Mononuclear cell (primary cell): Measurements from ENCODE around the gene DPP10. TPM values are rescaled to one million over a fixed set of nuclear protein-coding genes. Genes with fewer than 3 reads are reported as not detected.

ENCODE experiments used
- H3K27me3 ChIP-seq: 2 replicates; pipeline ENCODE4 v1.6.0; 2011; ENCODE audit warnings: low read length, control low read depth; ENCODE audit not compliant: insufficient read depth
- H3K4me1 ChIP-seq: 2 replicates; pipeline ENCODE4 v1.5.1; 2011; ENCODE audit warnings: mild to moderate bottlenecking, low read length, control low read depth; ENCODE audit not compliant: insufficient read depth
- H3K4me3 ChIP-seq: 2 replicates; pipeline ENCODE4 v1.5.1; 2011; ENCODE audit warnings: mild to moderate bottlenecking, low read length, moderate library complexity
- H3K9me3 ChIP-seq: 2 replicates; pipeline ENCODE4 v1.5.1; 2011; ENCODE audit warnings: low read depth, mild to moderate bottlenecking, control low read depth, low read length
- total RNA-seq: library from RNA; depleted of rRNA; stranded (reverse); fragments of >200 nt; gene quantifications from one replicate; pipeline ENCODE4 v1.2.3, GENCODE V29; 2012

The DPP10 gene
- total RNA-seq, 1 donor = under 0.01 TPM

DNA sequence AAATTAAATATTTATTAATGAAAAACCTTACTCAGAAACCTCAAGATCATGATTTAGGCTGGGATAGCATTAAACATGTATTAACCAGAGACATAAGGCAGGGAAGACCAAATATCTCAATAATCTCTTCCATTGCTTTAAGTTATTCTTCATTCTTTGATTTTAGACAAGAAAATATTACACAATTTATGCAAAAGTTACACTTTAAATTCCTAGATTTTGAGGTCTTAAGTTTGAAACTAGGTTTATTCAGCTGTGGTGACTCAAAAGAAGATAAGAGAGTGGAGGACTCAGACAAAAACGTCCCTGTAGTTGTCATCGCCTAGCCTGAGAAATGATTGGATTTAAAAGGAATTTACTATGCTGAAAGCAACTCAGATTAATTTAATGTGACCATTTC lies 1110.3 kb downstream of the DPP10 start:
- Histone ChIP-seq H3K4me1 (no peaks in the 10 kb centered on the region), H3K27me3 (no peaks in the 10 kb centered on the region), H3K9me3 (peaks cover 2% of the 10 kb centered on the region), H3K4me3 (no peak overlapping the region)

GRCh38 chr2:115554153-115554552 lies 1111.7 kb downstream of the DPP10 start:
- Histone ChIP-seq H3K4me1 (no peaks in the 10 kb centered on the region), H3K4me3 (no peak overlapping the region), H3K9me3 (peaks cover 7% of the 10 kb centered on the region), H3K27me3 (no peaks in the 10 kb centered on the region)

GRCh38 chr2:115558725-115559124 lies 1116.3 kb downstream of the DPP10 start:
- Histone ChIP-seq H3K4me3 (no peak overlapping the region), H3K9me3 (peaks cover 7% of the 10 kb centered on the region), H3K27me3 (no peaks in the 10 kb centered on the region), H3K4me1 (no peaks in the 10 kb centered on the region)

DNA sequence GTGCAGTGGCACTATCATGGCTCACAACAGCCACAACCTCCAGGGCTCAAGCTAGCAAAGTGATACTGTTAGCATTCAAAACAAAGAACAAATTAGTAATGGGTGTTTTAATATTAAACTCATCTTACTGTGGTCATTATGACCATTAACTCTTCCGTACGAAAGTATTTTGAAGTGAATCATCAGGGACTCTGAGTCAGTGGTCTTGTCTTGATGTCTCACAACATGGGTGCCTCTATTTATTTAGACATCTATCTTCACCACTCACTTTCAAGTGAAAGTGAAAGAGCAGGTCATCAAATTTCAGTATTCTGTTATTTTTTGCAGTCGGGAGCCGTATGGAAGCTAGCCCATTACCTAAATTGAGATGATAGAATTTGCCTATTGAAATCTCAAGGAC lies 1118.2 kb downstream of the DPP10 start:
- Histone ChIP-seq H3K27me3 (no peaks in the 10 kb centered on the region), H3K4me3 (no peak overlapping the region), H3K4me1 (no peaks in the 10 kb centered on the region), H3K9me3 (peaks cover 7% of the 10 kb centered on the region)

GRCh38 chr2:115568643-115569042 lies 1126.2 kb downstream of the DPP10 start:
- Histone ChIP-seq H3K9me3 (peaks cover 5% of the 10 kb centered on the region), H3K4me3 (no peak overlapping the region), H3K27me3 (no peaks in the 10 kb centered on the region), H3K4me1 (no peaks in the 10 kb centered on the region)

GRCh38 chr2:115569547-115569946 lies 1127.1 kb downstream of the DPP10 start:
- Histone ChIP-seq H3K9me3 (peaks cover 5% of the 10 kb centered on the region), H3K27me3 (no peaks in the 10 kb centered on the region), H3K4me1 (no peaks in the 10 kb centered on the region), H3K4me3 (no peak overlapping the region)

DNA sequence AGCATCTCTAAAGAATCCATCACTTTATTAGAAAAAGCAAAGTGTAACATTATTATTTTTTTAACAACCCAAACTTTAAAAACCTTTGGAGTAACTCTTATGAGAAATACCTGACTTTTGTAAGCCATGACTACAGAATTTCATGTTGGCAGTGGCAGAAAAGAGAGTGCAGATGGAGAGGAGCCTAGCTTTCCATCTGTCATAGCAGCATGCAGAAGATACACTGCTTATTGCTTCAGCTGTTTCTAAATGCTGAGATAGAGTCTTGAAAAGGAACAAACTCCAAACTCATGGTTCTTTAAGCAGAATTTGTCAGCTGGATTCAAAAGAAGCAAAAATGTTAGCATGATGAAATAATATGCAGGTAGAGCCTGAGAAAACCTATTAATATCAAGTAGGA lies 1130.3 kb downstream of the DPP10 start:
- H3K27me3 ChIP-seq = no peaks in the 10 kb centered on the region
- H3K4me1 ChIP-seq = no peaks in the 10 kb centered on the region
- H3K9me3 ChIP-seq = peaks cover 5% of the 10 kb centered on the region
- no peak overlapping the region for H3K4me3 ChIP-seq

- no peaks in the 10 kb centered on the region for H3K4me1 ChIP-seq
- H3K27me3 ChIP-seq = no peaks in the 10 kb centered on the region
- no peak overlapping the region for H3K4me3 ChIP-seq
These were observed 1131.3 kb downstream of the DPP10 start for GRCh38 chr2:115573756-115574155.

GRCh38 chr2:115574667-115575066 lies 1132.2 kb downstream of the DPP10 start:
- Histone ChIP-seq H3K27me3 (no peaks in the 10 kb centered on the region), H3K4me1 (no peaks in the 10 kb centered on the region), H3K9me3 (no peaks in the 10 kb centered on the region), H3K4me3 (no peak overlapping the region)

More at GRCh38 chr2:115573756-115574155, 1131.3 kb downstream of the DPP10 start:
- H3K9me3 ChIP-seq = peaks cover 3% of the 10 kb centered on the region

DNA sequence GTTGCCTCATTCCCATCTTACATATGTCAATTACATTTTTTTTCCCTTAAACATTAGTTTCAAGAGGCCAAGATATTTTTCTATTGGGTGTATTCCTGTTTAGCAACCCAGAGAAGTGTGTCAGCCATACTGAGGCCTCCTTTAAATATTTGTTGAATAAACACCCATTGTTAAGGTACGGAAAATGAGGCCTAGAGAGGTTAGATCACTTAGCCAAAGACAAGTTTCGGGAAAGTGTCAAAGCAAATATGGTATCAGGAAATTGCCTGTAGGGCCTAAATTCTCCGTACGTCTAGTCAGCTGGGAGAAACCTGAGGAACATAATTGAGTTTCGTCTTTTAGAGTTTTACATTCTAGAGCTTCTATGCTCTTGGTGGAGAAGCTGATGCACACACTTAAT lies 1138.3 kb downstream of the DPP10 start:
- no peaks in the 10 kb centered on the region for H3K27me3 ChIP-seq
- no peaks in the 10 kb centered on the region for H3K9me3 ChIP-seq
- no peaks in the 10 kb centered on the region for H3K4me1 ChIP-seq
- H3K4me3 ChIP-seq = no peak overlapping the region

DNA sequence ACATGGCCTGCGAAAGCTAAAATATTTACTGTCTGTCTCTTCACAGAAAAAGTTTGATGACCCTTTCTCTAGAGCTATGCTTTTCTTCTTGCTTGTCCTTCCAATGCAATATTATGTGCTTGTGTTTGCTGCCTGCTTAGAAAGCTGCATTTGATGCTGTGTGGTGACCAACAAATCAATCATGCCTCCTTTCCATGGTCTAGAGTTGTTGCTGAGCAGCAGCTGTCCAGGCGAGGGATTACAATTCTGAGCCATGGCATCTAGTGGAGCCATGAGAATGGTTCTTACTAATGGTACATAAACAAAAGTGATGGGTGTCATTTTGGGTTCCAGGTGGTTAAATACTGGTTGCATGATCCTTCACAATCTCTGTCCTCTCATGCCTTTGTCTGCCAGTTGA lies 1142.1 kb downstream of the DPP10 start:
- H3K9me3 ChIP-seq = no peaks in the 10 kb centered on the region
- H3K4me1 ChIP-seq = no peaks in the 10 kb centered on the region
- no peak overlapping the region for H3K4me3 ChIP-seq
- H3K27me3 ChIP-seq = no peaks in the 10 kb centered on the region

GRCh38 chr2:115596659-115597375 lies 1154.4 kb downstream of the DPP10 start:
- Histone ChIP-seq H3K9me3 (peaks cover 5% of the 10 kb centered on the region), H3K4me3 (no peak overlapping the region), H3K27me3 (no peaks in the 10 kb centered on the region), H3K4me1 (no peaks in the 10 kb centered on the region)

DNA sequence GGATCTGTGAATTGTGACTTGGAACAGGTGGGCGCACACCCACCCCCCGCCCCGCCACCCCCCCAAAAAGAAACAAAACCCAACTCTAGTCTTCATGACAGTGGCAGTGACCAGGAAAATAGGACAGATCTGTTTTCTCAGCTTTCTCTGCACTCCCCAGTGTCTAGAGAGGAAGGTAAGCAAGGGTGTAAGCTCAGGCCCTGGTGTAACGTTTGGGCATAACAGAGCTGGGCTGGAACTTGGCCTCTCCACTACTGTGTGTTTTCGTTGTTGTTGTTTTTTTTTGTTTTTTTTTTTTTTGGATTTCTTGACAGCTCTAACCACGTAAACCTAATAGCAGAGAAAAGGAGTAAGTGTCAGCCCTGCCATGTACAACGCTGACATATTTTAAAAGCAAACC lies 1160.8 kb downstream of the DPP10 start:
- Histone ChIP-seq H3K9me3 (peaks cover 12% of the 10 kb centered on the region), H3K4me3 (no peak overlapping the region), H3K4me1 (no peaks in the 10 kb centered on the region), H3K27me3 (no peaks in the 10 kb centered on the region)

DNA sequence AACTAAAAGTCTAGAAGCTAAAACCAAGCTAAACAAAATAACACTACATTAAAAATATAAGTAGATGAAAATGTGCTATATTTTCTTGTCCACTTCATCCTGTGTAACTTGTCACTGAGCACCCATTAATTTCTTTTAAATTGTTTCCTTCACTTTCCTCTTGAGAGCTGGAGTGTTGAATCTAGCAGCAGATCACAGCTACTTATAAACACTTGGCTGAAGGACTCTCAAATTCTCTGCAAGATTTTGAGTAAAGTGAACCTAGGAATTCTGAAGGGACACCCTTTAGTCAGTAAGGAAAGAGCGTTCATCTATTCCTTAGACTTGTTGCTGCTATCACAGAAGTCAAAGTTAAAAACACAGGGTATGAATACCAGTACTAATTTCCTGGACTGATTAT lies 1163.9 kb downstream of the DPP10 start:
- H3K9me3 ChIP-seq = peaks cover 7% of the 10 kb centered on the region
- no peaks in the 10 kb centered on the region for H3K4me1 ChIP-seq
- H3K27me3 ChIP-seq = no peaks in the 10 kb centered on the region
- no peak overlapping the region for H3K4me3 ChIP-seq

GRCh38 chr2:115609978-115610377 lies 1167.5 kb downstream of the DPP10 start:
- H3K4me3 ChIP-seq = no peak overlapping the region
- no peaks in the 10 kb centered on the region for H3K27me3 ChIP-seq
- no peaks in the 10 kb centered on the region for H3K9me3 ChIP-seq

DNA sequence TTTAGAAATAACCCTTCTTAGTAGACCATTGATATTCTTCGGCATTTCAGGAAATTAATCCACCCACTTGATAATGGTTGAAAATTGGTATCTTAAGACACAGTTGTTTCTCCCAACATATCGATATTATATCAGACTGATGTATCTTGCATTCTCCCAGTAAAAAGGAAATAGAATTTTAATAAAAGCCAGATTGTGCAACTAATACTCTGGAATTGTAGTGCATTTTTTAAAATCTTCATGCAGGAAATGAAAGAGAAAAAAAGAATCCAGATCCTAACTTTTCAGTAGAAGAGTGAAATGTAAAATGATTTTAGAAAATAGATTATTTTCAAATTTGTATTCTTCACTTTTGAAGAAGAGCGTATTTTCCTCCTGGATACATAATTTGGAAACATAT lies 1168.4 kb downstream of the DPP10 start:
- Histone ChIP-seq H3K4me1 (no peaks in the 10 kb centered on the region), H3K9me3 (no peaks in the 10 kb centered on the region), H3K27me3 (no peaks in the 10 kb centered on the region), H3K4me3 (no peak overlapping the region)

More at GRCh38 chr2:115609978-115610377, 1167.5 kb downstream of the DPP10 start:
- H3K4me1 ChIP-seq = no peaks in the 10 kb centered on the region
